Prostate gland (tissue), 2 donors: ENCODE results near the gene ZDHHC17.

Experiments
- POLR2A ChIP-seq: fragments of 450-650 bp; IDR thresholded peaks from one replicate; pipeline ENCODE4 v1.6.1; 2016; ENCODE audit warnings: antibody characterized with exemption, mild to moderate bottlenecking
- POLR2AphosphoS5 ChIP-seq: sonication (generic); formaldehyde crosslinking; IDR thresholded peaks from one replicate; pipeline ENCODE4 v1.6.1; 2017; ENCODE audit warnings: antibody characterized with exemption
- TF ChIP-seq, protein P1 (sequence below), 4 experiments: fragments of 200-600 bp in 2 of 4; fragments of 450-650 bp in 2 of 4; sonication (generic) in 2 of 4; IDR thresholded peaks; 1 replicate in 3 of 4; 2 replicates in 1 of 4; pipeline ENCODE4 v1.5.1; 2016 to 2019; ENCODE audit warnings: antibody characterized with exemption in 4 of 4, mild to moderate bottlenecking in 2 of 4, moderate library complexity in 2 of 4

DNA sequence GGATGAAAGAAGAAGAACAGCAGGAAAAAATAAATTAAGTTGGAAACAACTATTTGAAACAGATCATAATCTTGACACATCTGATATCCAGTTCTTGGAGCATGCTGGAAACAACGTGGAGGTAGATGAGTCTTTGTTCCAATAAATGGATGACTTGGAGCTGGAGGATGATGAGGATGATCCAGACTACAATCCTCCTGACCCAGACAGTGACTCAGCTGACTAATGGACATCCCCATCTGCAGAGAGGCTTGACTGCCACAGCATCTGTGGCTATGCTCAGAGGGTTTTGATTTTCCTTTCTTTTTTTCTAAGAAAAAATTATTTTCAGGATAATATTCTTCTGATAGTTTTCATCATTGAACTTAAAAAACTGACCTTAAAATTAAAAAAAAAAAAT lies 6.2 kb upstream of the ZDHHC17 start:
- TF ChIP-seq, protein P1, sequence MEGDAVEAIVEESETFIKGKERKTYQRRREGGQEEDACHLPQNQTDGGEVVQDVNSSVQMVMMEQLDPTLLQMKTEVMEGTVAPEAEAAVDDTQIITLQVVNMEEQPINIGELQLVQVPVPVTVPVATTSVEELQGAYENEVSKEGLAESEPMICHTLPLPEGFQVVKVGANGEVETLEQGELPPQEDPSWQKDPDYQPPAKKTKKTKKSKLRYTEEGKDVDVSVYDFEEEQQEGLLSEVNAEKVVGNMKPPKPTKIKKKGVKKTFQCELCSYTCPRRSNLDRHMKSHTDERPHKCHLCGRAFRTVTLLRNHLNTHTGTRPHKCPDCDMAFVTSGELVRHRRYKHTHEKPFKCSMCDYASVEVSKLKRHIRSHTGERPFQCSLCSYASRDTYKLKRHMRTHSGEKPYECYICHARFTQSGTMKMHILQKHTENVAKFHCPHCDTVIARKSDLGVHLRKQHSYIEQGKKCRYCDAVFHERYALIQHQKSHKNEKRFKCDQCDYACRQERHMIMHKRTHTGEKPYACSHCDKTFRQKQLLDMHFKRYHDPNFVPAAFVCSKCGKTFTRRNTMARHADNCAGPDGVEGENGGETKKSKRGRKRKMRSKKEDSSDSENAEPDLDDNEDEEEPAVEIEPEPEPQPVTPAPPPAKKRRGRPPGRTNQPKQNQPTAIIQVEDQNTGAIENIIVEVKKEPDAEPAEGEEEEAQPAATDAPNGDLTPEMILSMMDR (IDR thresholded peaks at IDR 0.05), result no peak
- TF ChIP-seq POLR2A (no peak), POLR2AphosphoS5 (no peak)
